GM19455 (cell line): ENCODE results near the gene ADAM10.

Source experiments
- ATAC-seq: cut with Tn5 transposase; IDR thresholded peaks from one replicate; pipeline ENCODE4 v1.9.1; 2021; ENCODE audit not compliant: unreplicated experiment

Gene ADAM10

GRCh38 chr15:58726867-58727266 lies 22.6 kb downstream of the ADAM10 start:
- no peak for ATAC-seq

GRCh38 chr15:58724466-58724865 lies 25.0 kb downstream of the ADAM10 start:
- no peak for ATAC-seq

GRCh38 chr15:58717357-58717756 lies 32.1 kb downstream of the ADAM10 start:
- no peak for ATAC-seq

GRCh38 chr15:58716027-58716426 lies 33.5 kb downstream of the ADAM10 start:
- ATAC-seq: no peak

GRCh38 chr15:58715266-58715917 lies 34.1 kb downstream of the ADAM10 start:
- no peak for ATAC-seq

DNA sequence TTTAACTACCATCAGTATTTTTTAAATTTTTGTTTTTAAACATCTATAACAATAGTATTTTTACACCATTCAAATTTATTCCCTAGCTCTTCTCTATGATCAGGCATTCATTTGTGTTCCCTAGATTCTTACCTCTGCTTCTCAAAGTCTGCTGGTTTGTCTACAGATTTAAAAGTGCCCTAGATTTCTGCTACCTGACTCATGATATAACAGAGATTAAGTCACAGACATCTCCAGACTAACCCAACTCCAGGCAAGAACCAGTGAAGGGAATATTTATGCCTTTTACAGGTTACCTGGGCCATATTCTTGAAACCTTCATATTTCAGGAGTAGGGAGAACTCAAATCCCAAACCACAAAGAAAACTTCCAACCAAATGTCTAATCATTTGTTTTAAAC lies 38.8 kb downstream of the ADAM10 start:
- ATAC-seq: no peak

DNA sequence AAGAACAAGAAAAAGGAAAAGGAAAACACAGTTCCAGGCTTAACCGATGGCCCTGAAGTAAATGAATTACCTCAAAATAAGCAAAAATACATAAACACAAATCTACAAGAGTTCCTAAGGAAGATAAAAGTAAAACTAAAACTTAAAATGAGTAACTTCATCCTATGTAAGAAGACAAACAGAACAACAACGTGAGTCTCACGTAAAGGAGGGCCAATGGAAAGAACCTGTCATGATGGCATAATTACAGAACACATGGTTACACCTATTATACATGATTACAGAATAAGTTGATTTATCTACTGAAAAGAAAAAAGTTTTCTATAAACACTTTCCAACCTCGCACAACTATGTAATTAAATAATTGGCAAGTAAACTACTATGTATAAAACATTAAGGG lies 42.1 kb downstream of the ADAM10 start:
- no peak for ATAC-seq

DNA sequence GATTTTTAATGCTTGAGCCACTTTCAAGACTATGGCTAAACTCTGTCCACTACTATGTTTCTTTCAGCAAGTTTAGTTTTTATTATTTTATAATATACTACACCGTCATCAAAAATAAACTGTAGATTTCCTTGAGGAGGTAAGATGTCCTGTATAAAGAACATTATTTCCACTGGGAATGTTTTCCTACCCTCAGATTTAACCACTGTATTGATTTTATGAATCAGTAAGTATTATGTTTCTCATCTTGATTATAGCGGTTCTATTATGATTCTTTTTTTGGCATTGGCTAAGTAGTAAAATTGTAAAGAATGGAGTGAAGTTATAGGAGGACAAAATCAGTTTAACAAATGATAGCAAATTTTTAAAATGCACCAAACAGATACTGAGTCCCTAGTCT lies 44.4 kb downstream of the ADAM10 start:
- no peak for ATAC-seq

- no peak for ATAC-seq
Observed at GRCh38 chr15:58704155-58704865, 45.2 kb downstream of the ADAM10 start.

DNA sequence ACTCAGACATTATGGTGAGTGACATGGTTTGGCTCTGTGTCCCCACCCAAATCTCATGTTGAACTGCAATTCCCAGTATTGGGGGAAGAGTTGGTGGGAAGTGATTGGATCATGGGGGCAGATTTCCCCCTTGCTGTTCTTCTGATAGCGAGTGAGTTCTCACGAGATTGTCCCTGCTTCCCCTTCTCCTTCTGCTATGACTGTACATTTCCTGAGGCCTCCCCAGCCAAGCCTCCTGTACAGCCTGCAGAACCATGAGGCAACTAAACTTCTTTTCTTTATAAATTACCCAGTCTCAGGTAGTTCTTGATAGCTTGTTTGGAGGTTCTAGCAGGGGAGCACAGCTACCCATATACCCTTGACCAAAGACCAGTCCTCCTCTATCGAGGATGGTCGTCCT lies 45.9 kb downstream of the ADAM10 start:
- ATAC-seq: no peak

GRCh38 chr15:58702233-58702632 lies 47.3 kb downstream of the ADAM10 start:
- ATAC-seq: no peak

DNA sequence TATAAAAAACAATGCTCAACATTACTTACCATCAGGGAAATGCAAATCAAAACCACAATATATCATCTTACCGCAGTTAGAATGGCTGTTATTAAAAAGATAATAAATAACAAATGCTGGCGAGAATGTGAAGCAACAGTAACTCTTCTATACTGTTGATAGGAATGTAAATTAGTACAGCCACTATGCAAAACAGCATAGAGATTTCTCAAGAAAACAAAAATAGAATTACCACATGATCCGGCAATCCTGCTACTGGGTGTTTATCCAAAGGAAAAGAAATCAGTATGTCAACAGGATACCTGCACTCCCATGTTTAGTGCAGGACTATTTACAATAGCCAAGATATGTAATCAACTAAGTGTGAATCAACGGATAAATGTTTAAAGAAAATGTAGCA lies 48.1 kb downstream of the ADAM10 start:
- ATAC-seq: no peak

GRCh38 chr15:58699769-58700168 lies 49.7 kb downstream of the ADAM10 start:
- ATAC-seq: no peak

DNA sequence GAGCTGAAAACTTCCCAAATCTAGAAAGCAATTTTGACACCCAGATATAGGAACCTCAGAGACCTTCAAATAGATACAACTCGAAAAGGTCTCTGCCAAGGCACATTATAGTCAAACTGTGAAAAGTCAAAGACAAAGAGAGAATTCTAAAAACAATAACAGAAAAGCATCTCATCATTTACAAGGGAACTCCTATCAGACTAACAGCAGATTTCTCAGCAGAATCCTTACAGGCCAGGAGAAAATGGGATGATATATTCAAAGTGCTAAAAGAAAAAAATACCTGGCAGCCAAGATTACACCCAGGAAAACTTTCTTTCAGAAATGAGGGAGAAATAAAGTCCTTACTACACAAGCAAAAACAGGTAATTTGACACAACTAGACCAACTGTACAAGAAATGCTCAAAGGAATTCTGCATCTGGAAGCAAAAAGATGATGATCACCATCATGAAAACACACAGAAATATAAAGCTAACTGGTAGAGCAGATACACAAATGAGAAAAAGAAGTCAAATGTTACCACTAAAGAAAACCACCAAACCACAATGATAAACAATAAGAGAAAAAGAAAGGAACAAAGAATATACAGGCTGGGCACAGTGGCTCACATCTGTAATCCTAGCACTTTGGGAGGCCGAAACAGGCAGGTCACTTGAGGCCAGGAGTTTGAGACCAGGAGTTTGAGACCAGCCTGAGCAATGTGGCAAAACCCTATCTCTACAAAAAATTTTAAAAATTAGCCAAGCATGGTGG lies 50.4 kb downstream of the ADAM10 start:
- ATAC-seq: no peak

GRCh38 chr15:58697220-58697619 lies 52.3 kb downstream of the ADAM10 start:
- no peak for ATAC-seq

DNA sequence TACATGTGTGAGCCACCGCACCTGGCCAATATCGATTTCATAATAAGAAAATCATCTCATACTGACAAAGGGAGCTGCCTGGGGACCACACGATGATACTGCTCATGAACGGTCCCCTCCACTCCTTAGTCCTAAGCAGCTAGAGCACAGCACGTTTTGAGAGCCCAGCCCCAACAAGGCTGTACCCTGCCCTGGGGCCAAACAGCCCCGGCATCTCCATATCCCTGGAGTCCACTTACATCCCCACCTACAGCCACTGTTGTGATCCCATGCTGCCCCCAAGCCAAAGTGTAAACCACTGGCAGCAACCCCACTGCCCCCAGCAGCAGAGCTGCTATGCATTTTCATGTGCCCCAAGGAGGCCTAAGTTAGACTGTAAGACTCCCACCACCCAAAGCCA lies 52.8 kb downstream of the ADAM10 start:
- ATAC-seq: no peak

GRCh38 chr15:58694641-58695398 lies 54.7 kb downstream of the ADAM10 start:
- ATAC-seq: no peak

DNA sequence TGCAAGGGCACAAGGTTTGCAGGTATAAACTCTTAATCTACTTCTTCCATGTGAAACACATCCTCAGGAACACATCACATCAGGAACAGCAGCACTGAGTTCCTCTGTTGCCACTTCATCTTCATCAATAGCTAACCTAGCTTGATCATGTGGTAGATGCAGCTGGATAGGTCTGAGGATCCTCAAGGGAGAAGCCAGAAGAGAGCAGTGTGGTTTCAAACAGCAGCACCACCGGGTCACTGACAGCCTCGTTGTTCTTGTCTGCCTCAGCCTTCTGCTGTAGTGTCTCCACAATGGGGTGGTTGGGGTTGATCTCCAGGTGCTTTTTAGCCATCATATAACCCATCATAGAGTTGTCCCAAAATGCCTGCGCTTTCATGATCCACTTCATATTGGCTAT lies 58.8 kb downstream of the ADAM10 start:
- ATAC-seq: no peak

- ATAC-seq: no peak
Observed at GRCh38 chr15:58689646-58690045, 59.9 kb downstream of the ADAM10 start.

DNA sequence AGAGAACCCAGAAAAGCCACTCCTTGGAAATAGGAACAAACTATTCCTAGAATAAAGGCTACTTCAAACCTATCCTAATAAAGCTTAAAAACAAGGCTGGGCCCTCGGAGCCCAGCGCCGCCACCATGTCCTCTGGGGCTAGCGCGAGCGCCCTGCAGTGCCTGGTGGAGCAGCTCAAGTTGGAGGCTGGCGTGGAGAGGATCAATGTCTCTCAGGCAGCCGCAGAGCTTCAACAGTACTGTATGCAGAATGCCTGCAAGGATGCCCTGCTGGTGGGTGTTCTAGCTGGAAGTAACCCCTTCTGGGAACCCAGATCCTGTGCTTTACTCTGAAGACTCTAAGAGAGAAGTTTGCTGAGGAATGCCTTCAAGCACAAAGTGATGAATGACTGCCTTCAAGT lies 63.2 kb downstream of the ADAM10 start:
- ATAC-seq: no peak

DNA sequence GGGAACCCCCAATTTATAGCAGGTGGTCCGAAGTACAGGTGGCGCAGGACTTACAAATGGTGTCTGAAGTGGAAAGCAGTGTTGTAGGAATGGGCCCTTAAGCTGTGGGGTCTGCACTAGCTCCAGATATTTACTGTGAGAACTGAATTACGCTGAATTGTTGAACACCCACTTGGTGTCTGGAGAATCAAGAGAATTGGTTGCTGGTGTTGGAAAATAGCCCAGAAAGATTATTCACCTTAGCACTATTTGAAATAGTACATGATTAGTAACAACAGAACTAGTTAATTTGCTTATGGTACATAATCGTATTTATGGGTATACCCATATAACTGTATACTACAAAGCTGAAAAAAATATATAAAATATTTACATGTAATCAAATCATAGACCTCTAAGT lies 64.8 kb downstream of the ADAM10 start:
- no peak for ATAC-seq
